PFSK-1 (cell line): ENCODE results near the gene RTP3.

Experiments used
- FOXP2 ChIP-seq: optimal IDR thresholded peaks from 2 replicates; pipeline ENCODE3; 2011; ENCODE audit warnings: borderline replicate concordance, control low read depth, inconsistent platforms; ENCODE audit not compliant: insufficient read depth; ENCODE audit errors: extremely low read length, extremely low read depth
- POLR2AphosphoS5 ChIP-seq: IDR thresholded peaks from 2 replicates; pipeline ENCODE4 v1.6.1; 2012; ENCODE audit warnings: low read depth, mild to moderate bottlenecking, control low read depth, low read length, moderate library complexity
- SIN3A ChIP-seq: IDR thresholded peaks from 2 replicates; pipeline ENCODE4 v1.6.1; 2012; ENCODE audit warnings: mild to moderate bottlenecking, low read length, moderate library complexity, borderline replicate concordance; ENCODE audit not compliant: insufficient read depth
- TAF1 ChIP-seq: IDR thresholded peaks from 2 replicates; pipeline ENCODE4 v1.6.1; 2012; ENCODE audit warnings: low read length, control low read depth, borderline replicate concordance; ENCODE audit not compliant: insufficient read depth
- TF ChIP-seq, protein P1 (sequence below), 2 experiments: IDR thresholded peaks; 2 replicates each; pipeline versions ENCODE4 v1.6.1 to v1.8.0; 2011 to 2012; ENCODE audit warnings: low read depth in 2 of 2, low read length in 2 of 2, control low read depth in 1 of 2, inconsistent platforms in 1 of 2, mild to moderate bottlenecking in 1 of 2, moderate library complexity in 1 of 2; ENCODE audit not compliant: insufficient read depth in 1 of 2

RTP3 gene

DNA sequence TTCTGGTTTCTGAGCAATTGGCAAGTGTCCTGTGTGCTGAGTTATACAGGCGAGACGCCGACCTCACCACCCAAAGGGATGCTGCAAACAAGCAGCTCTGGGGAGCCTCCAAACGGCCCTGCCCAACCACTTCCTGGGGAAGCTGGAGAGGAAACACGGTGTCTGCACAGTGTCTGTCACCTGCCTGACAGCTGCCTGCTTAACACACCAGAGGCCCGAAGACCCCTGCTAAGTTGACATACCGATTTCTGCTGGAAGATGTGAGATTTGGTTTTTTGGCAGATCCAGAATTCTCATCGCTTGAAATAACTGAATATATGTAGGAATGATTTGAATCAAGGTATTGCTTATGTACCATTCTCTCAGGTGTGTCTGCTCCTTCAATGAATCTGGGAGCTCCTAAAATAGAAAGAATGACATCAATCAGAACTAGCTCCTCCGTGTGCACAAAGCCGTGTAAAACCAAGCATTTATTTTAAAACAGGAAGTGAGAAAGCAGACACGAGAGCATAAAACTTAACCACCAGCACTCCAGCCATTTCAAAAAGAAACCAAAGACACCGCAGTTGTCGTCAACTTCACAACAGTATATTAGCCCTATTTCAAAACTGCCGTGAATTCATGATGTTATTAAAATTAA is 41.1 kb downstream of the RTP3 start:
- TF ChIP-seq FOXP2: no peak

DNA sequence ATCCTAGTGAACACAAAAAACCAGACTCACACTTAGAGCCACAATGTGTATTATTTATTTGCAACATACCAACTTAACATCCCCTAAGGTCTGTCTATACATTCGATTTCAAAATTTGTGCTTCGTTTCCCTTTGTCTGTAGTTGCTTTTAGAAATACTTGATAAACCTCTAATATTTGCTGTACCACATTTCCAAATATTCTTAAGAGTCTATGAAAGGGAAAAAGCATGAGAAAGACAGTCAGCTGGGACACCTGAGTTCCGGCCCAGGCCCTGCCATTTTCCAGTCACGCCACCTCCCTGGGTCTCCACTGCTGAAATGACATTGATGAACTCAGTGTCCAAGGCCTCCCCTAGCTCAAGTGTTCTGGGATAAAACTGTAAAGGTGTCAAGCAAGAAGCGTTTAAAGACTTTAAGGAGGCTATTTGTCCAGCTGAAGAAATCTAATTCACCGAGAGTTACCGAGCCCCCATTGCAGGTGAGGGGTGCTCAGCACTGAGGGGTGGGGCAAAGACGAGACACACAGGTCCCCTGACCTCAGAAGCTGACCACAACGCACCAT is 41.7 kb downstream of the RTP3 start:
- TF ChIP-seq POLR2AphosphoS5 (no peak), FOXP2 (no peak), TAF1 (no peak), SIN3A (no peak)
- TF ChIP-seq, protein P1, sequence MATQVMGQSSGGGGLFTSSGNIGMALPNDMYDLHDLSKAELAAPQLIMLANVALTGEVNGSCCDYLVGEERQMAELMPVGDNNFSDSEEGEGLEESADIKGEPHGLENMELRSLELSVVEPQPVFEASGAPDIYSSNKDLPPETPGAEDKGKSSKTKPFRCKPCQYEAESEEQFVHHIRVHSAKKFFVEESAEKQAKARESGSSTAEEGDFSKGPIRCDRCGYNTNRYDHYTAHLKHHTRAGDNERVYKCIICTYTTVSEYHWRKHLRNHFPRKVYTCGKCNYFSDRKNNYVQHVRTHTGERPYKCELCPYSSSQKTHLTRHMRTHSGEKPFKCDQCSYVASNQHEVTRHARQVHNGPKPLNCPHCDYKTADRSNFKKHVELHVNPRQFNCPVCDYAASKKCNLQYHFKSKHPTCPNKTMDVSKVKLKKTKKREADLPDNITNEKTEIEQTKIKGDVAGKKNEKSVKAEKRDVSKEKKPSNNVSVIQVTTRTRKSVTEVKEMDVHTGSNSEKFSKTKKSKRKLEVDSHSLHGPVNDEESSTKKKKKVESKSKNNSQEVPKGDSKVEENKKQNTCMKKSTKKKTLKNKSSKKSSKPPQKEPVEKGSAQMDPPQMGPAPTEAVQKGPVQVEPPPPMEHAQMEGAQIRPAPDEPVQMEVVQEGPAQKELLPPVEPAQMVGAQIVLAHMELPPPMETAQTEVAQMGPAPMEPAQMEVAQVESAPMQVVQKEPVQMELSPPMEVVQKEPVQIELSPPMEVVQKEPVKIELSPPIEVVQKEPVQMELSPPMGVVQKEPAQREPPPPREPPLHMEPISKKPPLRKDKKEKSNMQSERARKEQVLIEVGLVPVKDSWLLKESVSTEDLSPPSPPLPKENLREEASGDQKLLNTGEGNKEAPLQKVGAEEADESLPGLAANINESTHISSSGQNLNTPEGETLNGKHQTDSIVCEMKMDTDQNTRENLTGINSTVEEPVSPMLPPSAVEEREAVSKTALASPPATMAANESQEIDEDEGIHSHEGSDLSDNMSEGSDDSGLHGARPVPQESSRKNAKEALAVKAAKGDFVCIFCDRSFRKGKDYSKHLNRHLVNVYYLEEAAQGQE (IDR thresholded peaks at IDR 0.05; ENCODE audit: insufficient read depth in 1 of 2, low read depth in 2 of 2, low read length in 2 of 2): no peak

DNA sequence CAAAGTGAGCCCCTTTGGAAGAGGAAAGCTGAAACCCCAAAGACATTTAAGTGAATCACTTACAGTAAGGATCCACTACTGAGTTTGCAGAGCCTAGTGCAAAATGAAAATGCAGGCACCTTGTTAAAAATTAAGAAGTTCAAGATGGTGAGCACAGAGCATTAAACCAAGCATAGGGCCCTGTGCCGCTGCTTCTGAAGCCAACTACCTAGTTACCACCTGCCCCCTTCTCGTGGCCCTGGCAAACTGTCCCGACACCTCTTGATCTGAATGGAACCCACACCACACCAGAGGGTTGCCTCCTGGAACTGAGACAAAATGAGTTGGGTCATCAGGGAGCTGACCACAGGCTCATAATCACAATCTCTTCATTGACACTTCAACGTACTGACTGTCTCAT is 42.8 kb downstream of the RTP3 start:
- no peak for TF ChIP-seq POLR2AphosphoS5
- TF ChIP-seq FOXP2: no peak
- TF ChIP-seq SIN3A: no peak
- TF ChIP-seq TAF1: no peak
- TF ChIP-seq, protein P1 (IDR thresholded peaks at IDR 0.05; ENCODE audit: insufficient read depth in 1 of 2, low read depth in 2 of 2, low read length in 2 of 2): no peak

- no peak for TF ChIP-seq FOXP2
These were observed 44.1 kb downstream of the RTP3 start for GRCh38 chr3:46541835-46542234.

- TF ChIP-seq FOXP2 (no peak), TAF1 (no peak)
- TF ChIP-seq, protein P1 (IDR thresholded peaks at IDR 0.05; ENCODE audit: insufficient read depth in 1 of 2, low read depth in 2 of 2, low read length in 2 of 2): no peak
These were observed 44.6 kb downstream of the RTP3 start for GRCh38 chr3:46542344-46542743.

DNA sequence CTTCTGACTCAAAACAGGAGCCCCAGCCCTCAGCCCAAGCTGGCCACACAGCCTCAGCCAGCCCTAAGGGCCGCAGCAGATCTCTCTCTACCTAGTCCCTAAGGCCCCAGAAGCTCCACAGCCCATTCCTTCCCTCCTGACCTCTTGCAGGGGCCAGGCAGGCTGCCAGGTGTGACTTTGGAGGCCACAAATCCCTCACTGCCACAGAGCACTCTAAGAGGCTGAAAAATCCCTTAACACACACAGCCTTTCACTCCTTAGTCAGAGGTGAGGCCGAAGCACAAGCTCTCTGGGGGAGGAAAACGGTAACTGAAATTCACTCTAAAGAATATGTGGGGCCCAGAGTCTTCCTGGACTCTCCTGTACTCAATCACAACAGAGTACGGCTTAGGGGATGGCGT is 45.0 kb downstream of the RTP3 start:
- no peak for TF ChIP-seq POLR2AphosphoS5
- TF ChIP-seq FOXP2: no peak
- TF ChIP-seq SIN3A: no peak
- TF ChIP-seq, protein P1 (IDR thresholded peaks at IDR 0.05; ENCODE audit: insufficient read depth in 1 of 2, low read depth in 2 of 2, low read length in 2 of 2): no peak
- no peak for TF ChIP-seq TAF1
